Pancreas (tissue), 10 donors: ENCODE measurements around the gene PSME3. TPM values are rescaled to one million over a fixed set of nuclear protein-coding genes. Genes with fewer than 3 reads are reported as not detected.
A peak's percentile ranks its signal among the peaks of the same experiment; 100 is the strongest.
"Not testable (repeated sequence)": the region's sequence is repeated elsewhere in the genome, so short reads cannot be mapped to it uniquely, and the experiment has no call there.

Experiments used
- ATAC-seq, 4 donors: fragments of 200-7000 bp; cut with Tn5 transposase; one replicate each; pipeline versions ENCODE4 v1.8.0 to v1.9.1; 2020; ENCODE audit warnings: mild to moderate bottlenecking in 4 of 4, moderate library complexity in 4 of 4
- DNase-seq, 6 donors: peaks; one replicate each; pipeline ENCODE4 v3.0.0-alpha.2; 2020
- FAIRE-seq: peaks from 2 replicates; lab custom pipeline; 2012; peaks lifted over from hg19 to GRCh38; lab: Jason Lieb, UNC
- H3K27ac ChIP-seq, 4 donors: fragments of 200-600 bp; sonication (generic); 1 replicate in 3 of 4; 2 replicates in 1 of 4; pipeline versions ENCODE4 v1.5.0 to v1.8.0; 2020
- H3K27me3 ChIP-seq, 4 donors: fragments of 200-600 bp; one replicate each; pipeline ENCODE4 v1.8.0; 2021
- H3K36me3 ChIP-seq, 3 donors: fragments of 200-600 bp; sonication (generic) in 1 of 3; one replicate each; pipeline versions ENCODE4 v1.5.0 to v1.8.0; 2020 to 2021
- H3K4me1 ChIP-seq, 3 donors: fragments of 200-600 bp; one replicate each; pipeline ENCODE4 v1.8.0; 2021
- H3K4me3 ChIP-seq, 4 donors: fragments of 200-600 bp; sonication (generic) in 2 of 4; one replicate each; pipeline versions ENCODE4 v1.5.0 to v1.8.0; 2020 to 2021
- H3K9me3 ChIP-seq, 4 donors: fragments of 200-600 bp; one replicate each; pipeline ENCODE4 v1.8.0; 2021
- WGBS, 2 donors: extraction: QIAGEN DNeasy Blood & Tissue Kit; methylation state at CpG; one replicate each; pipeline ENCODE4 v1.1.7; 2013; 5-methylcytosine and 5-hydroxymethylcytosine counted together
- intact Hi-C, 3 donors: fragments of 100-400 bp; cut with DNase I; formaldehyde crosslinking; loops; one replicate each; pipeline versions ENCODE4 v1.11.1 to v1.14.2; 2022
- polyA plus RNA-seq, 2 donors: library from polyadenylated mRNA; stranded (reverse); fragments of 200-250 nt; gene quantifications; one replicate each; pipeline ENCODE4 v1.2.3, GENCODE V29; 2013
- total RNA-seq, 6 donors: library from RNA; stranded (reverse); fragmentation: NEBNext Ultra II Directional in 4 of 6; extraction: Animal tissue kit (Norgen Biotek cat#: 25700) in 4 of 6; gene quantifications; one replicate each; pipeline versions ENCODE4 v1.2.1 to v1.2.4, GENCODE V29; 2021 to 2023
- TF ChIP-seq, protein P1 (sequence below), 4 donors: fragments of 200-600 bp; sonication (generic) in 3 of 4; IDR thresholded peaks; one replicate each; pipeline versions ENCODE4 v1.5.0 to v1.8.0; 2021; ENCODE audit warnings: antibody characterized with exemption in 4 of 4
- donor health status: healthy with polysubstance abuse.
- donor health status: DM: no; HTN: no; CAD: no; lungs with moderate emphysema.
- donor health status: DM: no; HTN: no; CAD: no.
- donor health status: control.
- donor health status: control.
- donor health status: Bipolar disorder and iron deficiency.
- donor health status: DM: yes; HTN: yes; CAD: no.
- donor health status: DM: no; HTN: no; CAD: no.
- donor health status: DM: no; HTN: no; CAD: no.
- donor health status: DM: yes; HTN: yes; CAD: no.

Gene PSME3
- total and polyA plus RNA-seq, 8 donors: 17.8 to 51.6 (median 35.8) TPM

DNA sequence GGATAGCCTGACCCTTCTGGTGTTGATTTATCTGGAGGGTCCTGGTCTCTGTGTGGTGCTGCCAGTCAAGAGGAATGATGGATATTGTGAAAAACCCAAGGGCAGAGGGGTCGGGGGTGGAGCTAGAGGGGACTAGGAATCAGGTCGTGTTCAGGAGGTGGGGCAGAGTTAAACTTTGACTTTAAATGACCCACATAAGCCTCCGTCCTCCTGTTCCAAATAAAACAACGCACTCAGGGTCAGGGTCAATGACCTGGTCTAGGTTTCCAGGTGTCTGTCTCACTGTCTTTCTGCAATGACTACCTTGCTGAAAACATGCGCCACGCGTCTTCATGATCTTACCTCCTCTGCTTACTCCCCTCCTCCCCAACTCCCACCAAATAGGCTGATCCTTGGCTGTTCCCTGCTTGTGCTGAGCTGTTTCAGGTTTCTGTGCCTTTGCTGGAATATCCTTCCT is 32.5 kb downstream of the PSME3 start:
- peak in 1 of 4 donors; percentile 17 for ATAC-seq
- 55 to 57% methylated on average over 7 of the region's 7 CpGs for WGBS, 2 donors

DNA sequence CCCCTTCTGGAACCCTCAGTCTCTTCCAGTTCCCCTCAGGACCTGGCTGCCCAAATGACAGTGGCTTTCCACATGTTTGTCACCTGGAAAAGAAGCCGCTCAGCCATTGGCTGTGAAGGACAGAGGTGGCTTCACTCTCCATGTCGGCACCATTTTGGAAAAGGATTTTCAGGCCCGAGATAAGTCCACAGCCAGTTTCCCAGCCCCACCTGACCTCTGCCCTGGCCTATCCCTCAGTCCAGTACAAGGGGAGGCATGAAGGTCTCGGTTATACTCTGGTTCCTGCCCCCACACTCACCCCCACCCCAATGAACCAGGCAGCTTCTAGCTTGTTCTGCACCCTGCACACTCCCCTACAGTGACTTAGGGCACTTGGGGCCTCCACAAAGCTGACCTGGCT is 33.0 kb downstream of the PSME3 start:
- no peak overlapping the region for H3K27ac ChIP-seq
- WGBS, 2 donors: 83 to 84% methylated on average over 4 of the region's 4 CpGs
- intact Hi-C loops: no loop called here
- no peaks in the 10 kb centered on the region for H3K36me3 ChIP-seq
- no peak overlapping the region for H3K4me3 ChIP-seq
- no peaks in the 10 kb centered on the region for H3K27me3 ChIP-seq
- H3K4me1 ChIP-seq: peaks cover 0 to 9% (median 3%) of the 10 kb centered on the region in 3 donors
- FAIRE-seq (no peak), ATAC-seq (no peak), DNase-seq (no peak)
- TF ChIP-seq, protein P1, sequence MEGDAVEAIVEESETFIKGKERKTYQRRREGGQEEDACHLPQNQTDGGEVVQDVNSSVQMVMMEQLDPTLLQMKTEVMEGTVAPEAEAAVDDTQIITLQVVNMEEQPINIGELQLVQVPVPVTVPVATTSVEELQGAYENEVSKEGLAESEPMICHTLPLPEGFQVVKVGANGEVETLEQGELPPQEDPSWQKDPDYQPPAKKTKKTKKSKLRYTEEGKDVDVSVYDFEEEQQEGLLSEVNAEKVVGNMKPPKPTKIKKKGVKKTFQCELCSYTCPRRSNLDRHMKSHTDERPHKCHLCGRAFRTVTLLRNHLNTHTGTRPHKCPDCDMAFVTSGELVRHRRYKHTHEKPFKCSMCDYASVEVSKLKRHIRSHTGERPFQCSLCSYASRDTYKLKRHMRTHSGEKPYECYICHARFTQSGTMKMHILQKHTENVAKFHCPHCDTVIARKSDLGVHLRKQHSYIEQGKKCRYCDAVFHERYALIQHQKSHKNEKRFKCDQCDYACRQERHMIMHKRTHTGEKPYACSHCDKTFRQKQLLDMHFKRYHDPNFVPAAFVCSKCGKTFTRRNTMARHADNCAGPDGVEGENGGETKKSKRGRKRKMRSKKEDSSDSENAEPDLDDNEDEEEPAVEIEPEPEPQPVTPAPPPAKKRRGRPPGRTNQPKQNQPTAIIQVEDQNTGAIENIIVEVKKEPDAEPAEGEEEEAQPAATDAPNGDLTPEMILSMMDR (IDR thresholded peaks at IDR 0.05): no peak
- no peaks in the 10 kb centered on the region for H3K9me3 ChIP-seq

More for the DNA sequence above, 32.5 kb downstream of the PSME3 start:
- H3K27me3 ChIP-seq: no peaks in the 10 kb centered on the region
- peaks cover 0 to 9% (median 3%) of the 10 kb centered on the region in 3 donors for H3K4me1 ChIP-seq
- no peak for FAIRE-seq
- no peak overlapping the region for H3K27ac ChIP-seq
- DNase-seq: no peak
- TF ChIP-seq, protein P1 (IDR thresholded peaks at IDR 0.05): no peak
- intact Hi-C loops: no loop called here
- H3K9me3 ChIP-seq: no peaks in the 10 kb centered on the region
- H3K36me3 ChIP-seq: no peaks in the 10 kb centered on the region
- H3K4me3 ChIP-seq: no peak overlapping the region

DNA sequence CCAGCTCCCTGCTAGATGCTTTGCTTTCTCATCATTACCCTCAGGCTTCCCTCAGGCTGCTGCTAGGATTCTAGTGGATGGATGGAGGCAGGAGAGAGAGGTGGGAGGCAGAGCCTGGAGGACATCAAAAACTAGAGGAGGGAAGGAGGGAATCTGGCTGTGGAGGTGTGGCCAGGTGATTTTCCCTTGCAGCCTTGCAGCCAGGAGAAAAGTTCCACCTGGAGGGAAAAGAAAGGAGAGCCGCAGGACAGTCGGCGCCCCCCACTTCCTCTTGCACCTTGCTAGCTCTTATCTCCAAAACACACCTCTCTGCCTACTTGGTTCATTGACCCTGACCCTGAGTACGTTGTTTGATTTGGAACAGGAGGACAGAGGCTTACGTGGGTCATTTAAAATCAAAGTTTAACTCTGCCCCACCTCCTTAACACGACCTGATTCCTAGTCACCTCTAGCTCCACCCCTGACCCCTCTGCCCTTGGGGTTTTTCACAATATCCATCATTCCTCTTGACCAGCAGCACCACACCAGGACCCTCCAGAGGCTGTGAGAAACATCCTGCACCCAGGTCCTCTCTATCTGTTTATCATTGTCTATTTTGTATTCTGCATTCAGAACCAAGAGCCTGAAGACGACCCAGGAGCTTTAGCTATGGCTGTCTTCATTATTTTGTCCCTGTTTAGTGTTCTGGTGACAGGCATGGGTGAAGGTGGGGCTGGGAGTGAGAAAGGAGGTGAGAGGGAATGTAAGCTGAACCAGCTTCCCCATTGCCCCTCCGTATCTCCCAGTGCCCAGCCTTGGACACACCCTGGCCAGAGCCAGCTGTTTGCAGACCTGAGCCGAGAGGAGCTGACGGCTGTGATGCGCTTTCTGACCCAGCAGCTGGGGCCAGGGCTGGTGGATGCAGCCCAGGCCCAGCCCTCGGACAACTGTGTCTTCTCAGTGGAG is 33.7 kb downstream of the PSME3 start:
- intact Hi-C loops: no loop called here
- Histone ChIP-seq H3K27ac (no peak overlapping the region), H3K36me3 (no peaks in the 10 kb centered on the region), H3K4me3 (no peak overlapping the region), H3K27me3 (no peaks in the 10 kb centered on the region), H3K9me3 (no peaks in the 10 kb centered on the region), H3K4me1 (peaks cover 0 to 9% (median 3%) of the 10 kb centered on the region in 3 donors)
- WGBS, 2 donors: 21 to 46% methylated on average over 8 to 12 of the region's 12 CpGs
- TF ChIP-seq, protein P1 (IDR thresholded peaks at IDR 0.05): no peak
- ATAC-seq (peak; percentile 9 to 56 (median 42)), DNase-seq (no peak), FAIRE-seq (no peak)

DNA sequence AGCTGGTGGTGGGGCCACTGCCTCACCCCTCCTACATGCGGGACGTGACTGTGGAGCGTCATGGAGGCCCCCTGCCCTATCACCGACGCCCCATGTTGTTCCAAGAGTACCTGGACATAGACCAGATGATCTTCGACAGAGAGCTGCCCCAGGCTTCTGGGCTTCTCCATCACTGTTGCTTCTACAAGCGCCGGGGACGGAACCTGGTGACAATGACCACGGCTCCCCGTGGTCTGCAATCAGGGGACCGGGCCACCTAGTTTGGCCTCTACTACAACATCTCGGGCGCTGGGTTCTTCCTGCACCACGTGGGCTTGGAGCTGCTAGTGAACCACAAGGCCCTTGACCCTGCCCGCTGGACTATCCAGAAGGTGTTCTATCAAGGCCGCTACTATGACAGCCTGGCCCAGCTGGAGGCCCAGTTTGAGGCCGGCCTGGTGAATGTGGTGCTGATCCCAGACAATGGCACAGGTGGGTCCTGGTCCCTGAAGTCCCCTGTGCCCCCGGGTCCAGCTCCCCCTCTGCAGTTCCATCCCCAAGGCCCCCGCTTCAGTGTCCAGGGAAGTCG is 34.6 kb downstream of the PSME3 start:
- H3K36me3 ChIP-seq, FAIRE-seq, H3K4me3 ChIP-seq, H3K27me3 ChIP-seq, H3K27ac ChIP-seq, H3K9me3 ChIP-seq, DNase-seq, ATAC-seq, intact Hi-C loops, H3K4me1 ChIP-seq: not testable (repeated sequence)
- WGBS, 2 donors: 94 to 97% methylated on average over 17 to 21 of the region's 21 CpGs

DNA sequence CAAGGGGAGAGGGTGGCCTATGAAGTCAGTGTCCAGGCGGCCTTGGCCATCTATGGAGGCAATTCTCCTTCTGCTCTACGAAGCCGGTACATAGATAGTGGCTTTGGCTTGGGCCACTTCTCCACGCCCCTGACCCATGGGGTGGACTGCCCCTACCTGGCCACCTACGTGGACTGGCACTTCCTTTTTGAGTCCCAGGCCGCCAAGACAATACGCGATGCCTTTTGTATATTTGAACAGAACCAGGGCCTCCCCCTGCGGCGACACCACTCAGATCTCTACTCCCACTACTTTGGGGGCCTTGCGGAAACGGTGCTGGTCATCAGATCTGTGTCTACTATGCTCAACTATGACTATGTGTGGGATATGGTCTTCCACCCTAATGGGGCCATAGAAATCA is 35.1 kb downstream of the PSME3 start:
- 93 to 95% methylated on average over 12 of the region's 12 CpGs for WGBS, 2 donors

More for the DNA sequence above, 35.1 kb downstream of the PSME3 start:
- no peak for DNase-seq
- intact Hi-C loops: no loop called here
- no peak overlapping the region for H3K4me3 ChIP-seq
- FAIRE-seq: no peak
- H3K36me3 ChIP-seq: no peaks in the 10 kb centered on the region
- no peak overlapping the region for H3K27ac ChIP-seq
- peaks cover 0 to 9% (median 3%) of the 10 kb centered on the region in 3 donors for H3K4me1 ChIP-seq
- H3K9me3 ChIP-seq: no peaks in the 10 kb centered on the region
- no peak for ATAC-seq
- TF ChIP-seq, protein P1 (IDR thresholded peaks at IDR 0.05): no peak
- H3K27me3 ChIP-seq: no peaks in the 10 kb centered on the region
